GM19328 (cell line): ENCODE results near the gene CNOT1.

Experiments
- ATAC-seq: cut with Tn5 transposase; IDR thresholded peaks from one replicate; pipeline ENCODE4 v1.9.1; 2021; ENCODE audit warnings: mild to moderate bottlenecking, moderate library complexity; ENCODE audit not compliant: unreplicated experiment

Gene CNOT1

DNA sequence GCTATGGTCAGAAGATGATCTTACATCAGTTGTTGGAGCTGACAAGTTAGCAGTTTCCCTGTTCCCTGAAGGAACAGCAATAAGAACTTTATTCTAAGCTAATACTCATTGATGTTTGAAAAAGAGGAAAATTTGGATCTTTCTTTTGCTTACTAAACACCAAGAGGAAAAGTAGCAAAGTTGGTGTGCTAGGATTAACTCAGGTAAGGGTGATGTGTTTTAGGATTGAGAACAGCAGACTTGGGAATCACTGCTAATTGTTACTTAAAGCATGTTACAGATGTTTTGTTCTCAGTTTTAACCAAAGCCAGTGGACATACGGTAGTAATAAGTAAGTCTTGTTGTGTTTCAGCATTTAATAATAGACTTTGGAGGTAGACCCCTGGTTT is 110.7 kb downstream of the CNOT1 start:
- ATAC-seq: no peak

DNA sequence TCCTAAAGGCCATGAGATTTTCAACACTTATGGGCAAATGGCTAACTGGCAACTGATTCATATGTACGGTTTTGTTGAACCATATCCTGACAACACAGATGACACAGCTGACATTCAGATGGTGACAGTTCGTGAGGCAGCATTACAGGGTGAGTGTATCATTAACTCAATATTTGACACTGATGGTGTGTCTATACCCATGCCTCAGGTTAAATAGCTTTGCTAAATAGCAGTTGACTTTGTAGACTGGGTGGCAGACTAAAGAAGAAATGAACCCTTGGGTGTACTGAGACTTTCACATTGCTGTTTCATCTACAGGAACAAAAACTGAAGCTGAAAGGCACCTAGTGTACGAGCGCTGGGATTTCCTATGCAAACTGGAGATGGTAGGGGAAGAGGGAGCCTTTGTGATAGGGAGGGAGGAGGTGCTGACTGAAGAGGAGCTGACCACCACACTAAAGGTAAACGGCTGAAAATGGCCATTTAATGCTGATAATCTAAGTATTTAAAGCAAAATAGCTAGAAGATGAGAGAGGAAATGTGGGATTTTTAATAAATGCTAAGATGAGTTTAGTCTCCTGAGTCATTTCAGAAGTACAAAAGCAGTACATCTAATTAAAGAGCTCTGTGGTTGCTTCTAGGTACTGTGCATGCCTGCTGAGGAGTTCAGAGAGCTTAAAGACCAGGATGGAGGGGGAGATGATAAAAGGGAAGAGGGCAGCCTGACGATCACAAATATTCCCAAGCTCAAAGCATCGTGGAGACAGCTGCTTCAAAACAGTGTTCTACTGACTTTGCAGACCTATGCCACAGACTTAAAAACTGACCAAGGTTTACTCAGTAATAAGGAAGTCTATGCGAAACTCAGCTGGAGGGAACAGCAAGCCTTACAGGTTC is 111.3 kb downstream of the CNOT1 start:
- ATAC-seq: no peak

DNA sequence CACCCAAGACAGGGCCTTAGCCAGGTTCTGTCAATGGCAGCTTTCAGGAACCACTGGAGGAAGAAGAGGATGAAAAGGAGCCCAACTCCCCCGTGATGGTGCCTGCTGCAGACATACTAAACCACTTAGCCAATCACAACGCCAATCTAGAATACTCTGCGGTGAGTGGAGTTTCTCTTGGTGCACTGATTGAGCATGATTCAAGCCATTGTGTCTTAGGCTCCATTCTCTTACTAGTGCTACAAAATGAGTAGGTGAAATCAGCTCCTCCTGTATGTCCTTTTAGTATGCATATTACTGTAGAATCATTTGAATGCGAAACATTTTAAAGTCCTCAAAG is 112.9 kb downstream of the CNOT1 start:
- ATAC-seq: no peak

GRCh38 chr16:58515871-58516767 is 113.5 kb downstream of the CNOT1 start:
- peak; percentile 48 for ATAC-seq

DNA sequence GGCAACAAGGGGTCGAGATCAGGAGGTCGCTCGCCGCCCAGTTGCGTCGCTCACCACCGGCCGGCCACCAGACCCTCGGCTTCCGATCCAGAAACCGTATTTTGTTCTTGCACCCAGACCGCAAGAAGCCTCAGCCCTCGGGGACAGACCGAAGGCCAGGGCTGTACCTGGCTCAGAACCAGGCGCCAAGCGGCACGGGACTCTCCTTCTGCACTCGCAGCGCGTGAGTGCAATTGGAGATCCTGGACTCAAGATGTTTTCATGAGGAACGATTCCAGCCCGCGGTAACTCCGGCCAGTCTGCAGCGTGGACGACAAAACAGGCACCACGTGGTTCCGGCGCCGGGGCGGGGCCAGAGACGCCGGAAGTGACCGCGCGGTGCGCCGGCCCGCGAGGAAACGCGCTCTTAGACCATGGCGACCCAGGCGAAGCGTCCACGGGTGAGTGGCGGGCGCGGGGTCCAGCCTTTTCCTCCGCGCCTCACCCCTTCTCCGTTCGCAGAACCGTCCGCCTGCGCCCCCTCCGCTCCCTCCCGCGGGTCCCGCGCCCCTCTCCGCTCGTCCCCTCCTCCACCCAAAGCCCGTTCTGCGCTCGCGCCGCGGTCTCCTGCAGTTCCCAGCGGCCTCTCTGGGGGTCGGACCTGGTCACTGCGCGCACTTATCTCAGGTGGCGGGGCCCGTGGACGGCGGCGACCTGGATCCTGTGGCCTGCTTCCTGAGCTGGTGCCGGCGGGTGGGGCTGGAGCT is 114.3 kb downstream of the CNOT1 start, which contains the start of gene SETD6:
Gene SETD6, plus strand, starts transcription at position 393 of the 746 bp plus-strand sequence. Its CDS starts 21 bp downstream, at position 414.
- peak; percentile 60 for ATAC-seq

DNA sequence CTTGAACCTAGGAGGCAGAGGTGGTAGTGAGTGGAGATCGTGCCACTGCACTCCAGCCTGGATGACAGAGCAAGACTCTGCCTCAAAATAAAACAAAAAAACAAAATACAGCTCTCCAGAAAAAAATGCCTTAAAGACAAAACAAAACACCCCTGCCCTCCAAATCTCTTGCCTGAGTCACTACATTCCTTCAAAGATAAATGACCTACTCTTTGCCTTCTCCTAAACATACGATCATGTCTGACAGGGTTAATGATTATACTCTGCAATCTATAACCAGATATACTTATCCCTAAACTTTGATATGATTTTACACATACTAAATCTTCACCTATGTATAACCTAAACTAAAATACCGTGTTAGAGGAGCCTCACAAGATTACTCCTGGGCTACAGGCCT is 115.8 kb downstream of the CNOT1 start:
- no peak for ATAC-seq

- no peak for ATAC-seq
Measured at GRCh38 chr16:58511933-58512815, 117.5 kb downstream of the CNOT1 start.

DNA sequence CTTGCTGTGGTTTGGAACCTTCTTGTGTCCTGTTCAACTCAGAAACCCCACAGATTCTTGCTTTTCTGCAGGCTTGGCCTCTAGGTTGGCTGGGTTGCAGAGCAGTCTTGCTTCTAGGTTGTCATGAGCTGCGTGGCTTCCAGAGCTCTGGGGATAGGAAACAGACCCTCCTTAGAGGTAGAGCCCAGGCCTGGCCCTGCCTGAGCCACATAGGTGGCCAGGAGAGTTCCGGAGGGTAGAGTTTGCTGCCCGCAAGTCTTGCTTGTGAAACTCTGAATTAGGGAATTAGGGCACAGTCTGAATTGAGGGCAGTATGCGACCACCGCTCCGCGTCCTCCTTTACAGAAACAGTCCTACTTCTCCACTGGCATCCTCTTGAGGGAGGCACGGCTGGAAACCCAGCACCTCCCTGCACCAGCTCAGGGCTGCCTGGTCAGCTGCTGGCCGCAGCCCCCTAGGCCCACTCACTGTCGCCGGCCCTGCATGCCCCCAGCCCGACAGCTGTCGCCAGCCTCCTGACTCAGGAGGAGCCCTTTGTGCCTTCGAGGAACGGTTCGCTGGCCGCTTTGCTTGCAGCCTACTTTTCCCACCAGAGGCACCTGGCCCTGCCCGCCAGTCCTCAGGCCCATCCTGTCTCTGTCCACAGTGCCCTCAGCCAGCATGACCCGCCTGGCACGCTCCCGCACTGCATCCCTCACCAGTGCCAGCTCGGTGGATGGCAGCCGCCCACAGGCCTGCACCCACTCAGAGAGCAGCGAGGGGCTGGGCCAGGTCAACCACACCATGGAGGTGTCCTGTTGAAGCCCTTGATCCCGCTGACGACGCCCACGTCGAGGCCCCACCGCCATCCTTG is 118.6 kb downstream of the CNOT1 start:
- no peak for ATAC-seq

DNA sequence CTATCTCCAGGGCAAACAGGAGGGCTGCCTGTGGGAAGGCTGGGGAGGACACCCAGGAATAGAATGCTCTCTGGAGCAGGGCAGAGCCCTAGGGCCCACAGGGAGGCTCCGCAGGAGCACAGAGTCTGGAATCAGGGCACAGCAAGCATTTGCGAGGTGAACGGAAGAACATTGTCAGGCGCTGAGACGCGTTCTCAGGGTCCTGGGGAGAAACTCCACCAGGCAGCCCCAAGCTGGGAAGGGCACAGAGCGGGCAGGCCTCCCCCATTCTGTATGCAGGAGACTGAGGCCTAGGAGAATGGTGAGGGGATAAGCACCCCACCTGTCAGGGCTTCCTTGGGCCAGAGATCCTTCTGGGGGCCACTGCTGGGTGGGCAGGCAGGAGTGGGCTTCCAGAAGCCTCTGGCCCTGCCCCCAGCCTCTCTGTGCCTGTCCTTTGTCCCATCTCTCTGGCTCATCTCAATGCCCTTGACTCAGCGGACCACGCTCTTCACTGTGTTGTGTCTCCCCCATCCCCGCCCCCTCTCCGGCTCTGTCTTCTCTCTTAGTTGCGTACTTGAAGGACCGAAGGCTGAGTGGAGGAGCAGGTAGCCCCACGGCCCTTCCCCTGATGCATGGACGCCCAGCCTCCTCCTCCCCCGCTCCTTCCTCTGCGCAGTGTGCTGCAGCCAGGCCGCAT is 119.4 kb downstream of the CNOT1 start:
- no peak for ATAC-seq

DNA sequence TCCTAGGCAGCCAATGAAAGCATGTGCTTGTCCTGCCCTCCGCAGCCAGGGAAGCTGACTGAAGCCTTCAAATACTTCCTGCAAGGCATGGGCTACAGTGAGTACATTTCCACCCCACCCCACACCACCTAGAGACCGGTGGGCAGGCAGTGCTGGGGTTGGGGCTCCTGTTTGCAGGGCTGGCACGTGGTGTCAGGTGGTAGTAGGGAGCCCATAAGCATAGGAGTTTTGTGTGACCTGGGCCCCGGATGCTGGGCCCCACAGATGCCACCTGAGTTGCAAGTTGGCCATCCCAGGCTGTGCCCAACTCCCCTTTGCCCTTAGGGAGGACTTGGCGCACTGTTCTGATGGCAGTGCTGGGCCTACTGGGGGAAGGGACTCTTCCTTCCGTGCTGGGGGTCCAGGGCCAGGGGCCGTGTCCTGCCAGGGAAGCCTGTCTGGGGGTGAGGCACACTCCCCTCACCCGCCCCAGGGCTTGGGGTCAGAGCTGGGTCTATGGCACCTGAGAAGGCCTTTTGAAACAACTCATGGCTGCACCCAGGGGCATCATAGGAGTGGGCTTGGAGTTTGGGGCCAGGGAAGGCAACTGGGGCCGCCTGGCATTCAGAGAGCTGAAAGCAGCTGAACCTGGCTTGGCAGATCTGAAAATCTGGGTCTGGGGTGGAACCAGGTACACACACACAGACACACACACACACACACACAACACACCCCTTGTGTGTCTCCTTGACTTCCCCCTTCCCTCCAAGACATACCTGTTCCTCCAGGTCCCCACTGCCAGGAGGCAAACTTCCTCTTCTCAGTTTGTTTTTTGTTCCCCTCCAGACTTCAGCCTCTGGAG is 120.2 kb downstream of the CNOT1 start:
- ATAC-seq: no peak

DNA sequence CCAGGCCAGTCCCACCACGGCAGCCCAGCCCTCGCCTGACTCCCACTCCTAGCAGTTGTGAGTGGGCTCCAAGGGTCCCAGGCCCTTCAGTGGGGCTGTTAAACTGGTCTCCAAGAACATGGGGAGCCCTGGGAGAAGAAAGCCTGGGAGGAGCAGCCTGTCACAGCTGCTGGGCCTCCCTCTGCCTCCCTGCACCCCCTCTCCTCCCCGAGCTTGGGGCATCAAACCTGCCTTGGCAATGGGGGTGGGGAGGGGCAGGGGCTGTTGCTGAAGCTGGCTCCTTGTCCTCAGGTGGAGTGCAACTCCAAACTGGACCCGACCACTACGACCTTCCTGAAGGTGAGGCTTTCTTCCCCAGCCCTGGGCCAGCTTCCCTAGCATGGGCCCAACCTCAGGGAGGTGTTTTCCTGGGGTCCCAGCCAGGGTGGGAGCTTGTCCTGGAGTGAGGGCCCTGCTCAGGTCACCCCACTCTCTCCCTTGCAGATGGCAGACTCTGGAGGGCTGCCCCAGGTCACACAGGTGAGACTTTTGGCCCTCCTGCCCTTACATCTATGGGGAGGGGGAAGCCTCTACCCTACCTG is 120.9 kb downstream of the CNOT1 start:
- no peak for ATAC-seq

DNA sequence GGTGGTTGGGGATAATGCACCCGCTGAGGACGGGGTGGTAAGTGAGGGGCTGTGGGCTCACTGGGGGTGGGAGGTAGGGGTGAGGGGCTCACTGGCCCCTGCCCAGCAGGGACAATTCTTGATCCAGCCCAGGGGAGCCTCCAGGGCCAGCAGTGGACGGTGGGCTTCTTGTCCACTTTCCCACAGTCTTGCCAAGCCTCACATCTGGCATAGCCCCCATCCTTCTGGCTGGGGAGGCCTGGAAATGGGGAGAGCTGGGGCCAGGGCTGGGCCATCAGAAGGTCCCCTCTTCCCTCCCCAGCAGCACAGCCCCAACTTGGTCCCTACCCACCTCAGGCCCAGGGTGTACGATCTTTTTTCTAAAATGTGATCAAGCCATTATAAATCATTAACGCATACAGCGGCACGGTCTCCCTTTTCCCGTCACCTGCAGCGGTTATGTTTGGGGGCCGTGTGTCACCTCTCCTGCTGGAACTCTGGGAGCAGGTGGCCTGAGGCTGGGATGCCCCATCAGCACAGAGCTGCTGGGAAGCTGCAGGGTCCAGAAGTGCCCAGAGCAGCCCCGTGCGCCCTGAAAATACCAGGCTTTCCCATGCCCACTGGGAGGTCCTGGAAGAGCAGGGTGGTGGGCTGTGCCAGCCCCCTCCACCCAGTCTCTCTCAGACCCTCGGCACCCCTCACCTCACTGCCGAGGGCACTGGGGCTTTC is 121.5 kb downstream of the CNOT1 start:
- no peak for ATAC-seq

- no peak for ATAC-seq
Measured at GRCh38 chr16:58507195-58507962, 122.2 kb downstream of the CNOT1 start.

DNA sequence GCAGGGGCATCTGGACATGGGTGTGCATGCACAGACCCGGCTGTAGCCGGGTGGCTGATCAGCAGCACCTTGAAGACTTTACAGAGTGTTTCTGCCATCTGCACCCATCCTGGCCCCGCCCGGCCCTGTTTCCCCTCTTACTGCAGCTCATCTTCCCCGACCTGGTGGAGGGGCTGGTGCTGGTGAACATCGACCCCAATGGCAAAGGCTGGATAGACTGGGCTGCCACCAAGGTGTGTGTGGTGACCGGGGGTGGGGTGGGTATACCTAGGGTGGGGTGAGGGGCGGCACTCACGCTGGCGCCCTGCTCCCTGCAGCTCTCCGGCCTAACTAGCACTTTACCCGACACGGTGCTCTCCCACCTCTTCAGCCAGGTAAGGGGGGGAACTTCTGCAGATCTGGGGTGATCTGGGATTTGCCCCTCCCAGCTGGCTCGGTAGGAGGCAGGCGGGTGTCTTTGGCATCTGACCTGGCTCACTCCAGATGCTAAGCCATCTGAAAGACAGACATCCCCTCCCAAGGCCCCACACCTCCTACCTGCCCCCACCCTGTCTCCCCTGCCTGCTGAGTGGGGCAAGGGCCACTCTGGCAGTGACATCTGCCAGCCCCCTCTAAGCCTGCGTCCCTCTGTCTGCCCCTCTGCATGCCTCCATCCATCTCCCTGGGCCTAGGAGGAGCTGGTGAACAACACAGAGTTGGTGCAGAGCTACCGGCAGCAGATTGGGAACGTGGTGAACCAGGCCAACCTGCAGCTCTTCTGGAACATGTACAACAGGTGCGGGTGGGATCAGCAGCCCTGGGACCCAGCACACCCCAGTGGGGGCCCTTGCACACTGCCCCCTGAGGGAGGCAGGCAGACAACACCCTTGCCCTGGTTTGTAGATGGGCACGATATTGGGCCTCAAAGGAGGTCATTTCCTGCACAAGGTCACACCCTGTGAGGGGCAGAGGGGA is 123.1 kb downstream of the CNOT1 start:
- ATAC-seq: no peak
